Measurements from ENCODE around the gene UBA52.

DNA sequence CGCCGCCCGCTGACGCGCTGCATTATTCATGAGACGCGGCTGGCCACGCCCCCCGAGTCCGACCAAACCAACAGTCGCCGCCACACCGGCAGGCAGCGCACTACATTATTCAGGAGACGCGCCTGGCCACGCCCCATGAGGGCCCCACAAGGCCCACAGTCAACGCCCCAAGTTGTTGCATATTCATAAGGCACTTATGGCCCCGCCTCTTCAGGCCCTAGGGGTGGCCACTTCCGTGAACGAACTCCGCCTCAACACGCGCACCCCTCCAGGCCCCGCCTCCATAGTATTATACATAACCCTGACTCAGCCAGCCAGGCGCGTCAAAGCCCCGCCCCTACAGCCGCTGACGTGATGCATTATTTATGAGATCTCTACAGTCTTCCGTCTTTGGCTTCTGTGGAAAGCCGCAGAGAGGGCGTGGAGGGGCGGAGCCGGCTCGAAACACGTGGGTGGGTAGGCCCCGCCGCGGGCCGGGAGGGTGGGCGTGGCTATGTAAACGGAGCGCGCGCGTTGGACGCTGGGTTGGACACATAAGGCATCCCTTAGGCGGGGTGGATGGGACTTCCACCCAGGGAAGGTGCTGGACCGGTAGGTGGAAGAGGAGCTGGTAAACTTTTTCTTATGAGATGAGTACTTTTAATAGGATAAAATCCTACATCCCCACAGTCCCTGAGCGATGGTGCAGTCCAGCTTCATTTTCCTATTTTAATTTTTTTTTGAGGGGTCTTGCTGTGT, 49.4 kb upstream of the UBA52 start:
- TF ChIP-seq CTCF (IDR thresholded peaks at IDR 0.05): peak in 2 of 4 experiments; percentile 21 to 28
- no peak for TF ChIP-seq POLR2A (IDR thresholded peaks at IDR 0.05)
- peak; percentile 19 for TF ChIP-seq POLR2AphosphoS5 (IDR thresholded peaks at IDR 0.05)
- no peak for TF ChIP-seq EP300 (IDR thresholded peaks at IDR 0.05)

All from gastroesophageal sphincter (tissue), 3 donors.